Right hindlimb (tissue), 1 donor: ENCODE results near the gene TUSC2.

Source experiments
- DNase-seq: peaks from one replicate; pipeline ENCODE4 v3.0.0-alpha.2; 2018

Gene TUSC2

DNA sequence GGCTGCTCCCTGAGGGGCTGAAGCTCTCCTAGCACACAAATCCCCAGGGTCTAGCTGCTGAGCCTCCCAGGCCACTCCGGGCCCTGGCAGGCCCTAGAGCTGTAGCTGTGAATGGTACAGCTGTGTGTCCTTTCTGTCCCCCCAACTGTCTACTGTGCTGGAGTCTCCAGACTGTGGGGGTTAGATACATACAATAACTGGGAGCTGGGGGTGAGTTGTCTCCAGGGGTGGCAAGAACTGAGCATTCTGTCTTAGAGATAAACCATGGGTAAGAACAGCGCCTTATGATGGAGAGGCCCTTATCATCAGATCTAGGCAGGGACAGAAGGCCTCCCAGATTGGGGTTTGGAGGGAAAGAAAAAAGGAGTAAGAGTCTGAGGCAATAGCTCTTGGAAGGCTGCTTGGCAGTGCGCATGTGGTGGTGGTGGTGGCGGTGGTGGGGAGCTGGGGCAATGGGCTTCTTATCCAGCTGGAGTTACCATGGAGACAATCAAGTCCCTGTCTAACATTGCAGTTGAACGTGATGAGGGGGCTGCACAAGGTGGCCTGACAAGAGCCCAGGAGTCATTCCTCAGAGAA, 26.3 kb upstream of the TUSC2 start:
- DNase-seq, result no peak

DNA sequence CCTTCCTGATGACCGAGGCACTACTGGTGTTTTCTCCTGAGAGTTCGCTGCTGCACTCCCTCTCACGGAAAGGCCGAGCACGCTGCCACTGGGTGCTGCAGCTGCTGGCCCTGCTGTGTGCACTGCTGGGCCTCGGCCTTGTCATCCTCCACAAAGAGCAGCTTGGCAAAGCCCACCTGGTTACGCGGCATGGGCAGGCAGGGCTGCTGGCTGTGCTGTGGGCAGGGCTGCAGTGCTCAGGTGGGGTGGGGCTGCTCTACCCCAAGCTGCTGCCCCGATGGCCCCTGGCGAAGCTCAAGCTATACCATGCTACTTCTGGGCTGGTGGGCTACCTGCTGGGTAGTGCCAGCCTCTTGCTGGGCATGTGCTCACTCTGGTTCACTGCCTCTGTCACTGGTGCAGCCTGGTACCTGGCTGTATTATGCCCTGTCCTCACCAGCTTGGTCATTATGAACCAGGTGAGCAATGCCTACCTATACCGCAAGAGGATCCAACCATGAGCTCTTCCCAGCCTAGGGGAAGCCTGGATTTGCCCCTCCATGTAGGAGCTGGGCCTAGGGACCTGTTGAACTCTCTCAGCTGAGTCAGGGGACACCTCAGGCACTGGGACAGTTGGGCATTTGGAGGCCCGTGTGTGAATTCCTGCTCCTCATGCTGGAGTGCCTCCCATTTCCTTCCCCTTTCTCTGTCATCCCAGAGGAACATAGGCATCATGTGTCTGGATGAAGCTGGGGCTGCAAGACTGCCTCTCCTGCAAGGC, 25.4 kb upstream of the TUSC2 start:
- DNase-seq, result no peak

DNA sequence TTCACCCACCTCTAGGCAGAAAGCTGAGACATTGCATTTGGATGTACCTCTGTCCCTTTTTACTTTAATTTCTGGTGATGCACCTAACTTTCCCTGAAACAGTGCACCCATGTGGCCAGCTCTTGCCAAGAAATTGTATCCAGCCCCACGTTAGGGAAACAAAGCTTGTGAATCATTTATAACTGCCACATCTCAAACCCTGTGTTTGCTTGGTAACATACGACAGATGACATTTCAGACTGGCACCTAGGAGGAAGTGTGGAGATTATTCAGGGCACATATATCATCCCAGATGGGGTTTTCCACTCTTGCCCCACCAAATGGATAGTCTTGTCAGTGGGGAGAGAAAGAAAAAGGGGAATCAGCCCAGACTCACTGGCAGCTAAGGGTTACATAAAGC, 24.8 kb upstream of the TUSC2 start:
- no peak for DNase-seq

DNA sequence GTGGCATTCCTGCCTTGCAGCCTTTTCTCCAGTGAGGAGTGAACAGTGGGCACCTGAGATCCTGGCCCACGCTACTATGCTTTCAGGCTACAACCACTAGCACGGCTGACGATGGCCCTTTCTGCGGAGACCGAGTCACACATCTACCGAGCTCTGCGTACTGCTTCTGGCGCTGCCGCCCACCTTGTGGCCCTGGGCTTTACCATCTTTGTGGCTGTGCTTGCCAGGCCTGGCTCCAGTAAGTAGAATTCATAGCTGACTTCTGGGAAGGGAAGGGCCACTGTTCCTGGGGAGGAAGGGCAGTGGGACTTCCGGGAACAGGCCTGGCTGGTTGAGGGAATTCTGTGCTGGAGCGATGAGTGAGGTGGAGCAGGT, 23.3 kb upstream of the TUSC2 start:
- no peak for DNase-seq

DNA sequence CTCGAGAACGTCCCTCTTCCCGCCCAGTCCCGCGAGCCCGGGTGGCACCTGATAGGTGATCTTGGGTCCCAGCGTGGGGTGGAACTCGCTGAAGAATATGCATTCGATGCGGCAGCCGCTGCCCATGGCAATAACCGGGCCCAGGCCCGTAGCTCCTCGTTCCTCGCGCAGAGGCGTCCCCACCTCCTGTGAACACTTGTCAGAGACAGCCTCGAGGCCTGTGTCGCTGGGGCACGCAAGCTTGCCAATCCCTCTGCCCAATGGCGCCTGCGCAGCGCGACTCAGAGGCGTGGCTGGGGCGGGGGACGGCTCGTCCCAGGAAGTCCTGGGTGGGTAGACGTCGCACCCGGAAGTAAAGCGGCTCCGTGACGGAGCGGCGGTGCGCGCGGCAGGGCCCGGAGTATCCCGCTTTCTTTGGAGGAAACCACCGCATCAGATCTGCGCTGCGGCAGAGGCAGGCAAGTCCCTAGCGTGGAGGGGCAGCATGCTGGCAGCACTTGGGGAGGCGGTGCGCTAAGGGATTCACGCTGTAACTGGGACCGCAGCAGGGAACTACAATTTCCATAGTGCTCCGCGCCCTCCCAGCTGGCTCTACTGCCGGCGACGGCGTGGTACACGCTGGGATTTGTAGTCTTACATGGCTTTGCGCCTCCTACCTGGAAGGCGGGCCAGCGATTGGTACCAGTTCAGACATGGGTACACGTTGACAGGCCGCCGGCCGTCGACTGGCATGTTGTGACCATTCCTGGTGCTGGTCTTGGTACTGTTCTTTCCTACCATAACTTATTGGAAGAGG, 22.7 kb upstream of the TUSC2 start, which contains the start of the genes CYB561D2 and NPRL2:
Gene CYB561D2, plus strand, starts transcription at position 336 of the 796 bp plus-strand sequence. CDS start 572 bp downstream, outside the sequence.
Gene NPRL2, minus strand, starts transcription at position 249 of the 796 bp plus-strand sequence. Its CDS starts 123 bp downstream, at position 126.
- DNase-seq, result peak; percentile 97

DNA sequence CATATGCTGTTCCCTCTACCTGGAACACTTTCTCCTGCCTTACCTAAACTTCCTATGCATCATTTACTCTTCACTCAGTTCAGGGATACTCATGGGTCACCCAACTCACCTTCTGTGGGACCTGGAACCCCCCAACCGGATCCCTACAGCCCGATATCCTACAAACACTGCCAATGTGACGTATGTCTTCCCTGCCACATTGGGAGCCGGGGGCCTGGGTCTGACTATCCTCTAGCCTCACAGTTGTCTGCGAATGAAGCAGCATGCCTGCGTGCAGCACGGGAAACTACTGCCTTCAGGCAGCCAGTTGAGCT, 22.1 kb upstream of the TUSC2 start:
- DNase-seq, result no peak

DNA sequence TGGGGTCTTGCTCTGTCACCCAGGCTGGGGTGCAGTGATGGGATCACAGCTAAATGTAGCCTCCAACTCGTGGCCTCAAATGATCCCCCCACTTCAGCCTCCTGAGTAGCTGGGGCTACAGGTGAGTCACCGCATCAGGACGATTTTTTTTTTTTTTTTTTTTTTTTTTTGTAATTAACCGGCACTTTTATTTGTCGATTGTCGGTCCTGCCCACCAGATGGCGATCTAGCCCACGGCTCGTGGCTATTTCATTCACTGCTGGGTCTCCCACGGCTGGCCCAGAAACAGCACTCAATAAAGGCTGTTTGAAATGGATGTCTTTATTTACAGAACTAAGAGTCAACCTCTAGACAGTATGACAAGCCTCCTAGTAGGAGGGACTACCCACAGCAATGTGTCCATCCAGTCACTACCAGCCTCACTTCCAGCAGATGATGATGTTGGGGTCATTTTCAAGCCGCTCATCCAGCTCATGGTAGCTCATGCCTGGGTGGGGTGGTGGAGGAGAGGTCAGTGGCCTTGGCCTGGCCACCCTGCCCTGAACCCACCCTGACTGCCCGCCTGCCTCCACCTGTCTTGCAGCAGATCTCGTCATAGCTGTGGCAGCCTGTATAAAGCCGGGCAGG, 19.3 kb upstream of the TUSC2 start:
- peak; percentile 78 for DNase-seq

DNA sequence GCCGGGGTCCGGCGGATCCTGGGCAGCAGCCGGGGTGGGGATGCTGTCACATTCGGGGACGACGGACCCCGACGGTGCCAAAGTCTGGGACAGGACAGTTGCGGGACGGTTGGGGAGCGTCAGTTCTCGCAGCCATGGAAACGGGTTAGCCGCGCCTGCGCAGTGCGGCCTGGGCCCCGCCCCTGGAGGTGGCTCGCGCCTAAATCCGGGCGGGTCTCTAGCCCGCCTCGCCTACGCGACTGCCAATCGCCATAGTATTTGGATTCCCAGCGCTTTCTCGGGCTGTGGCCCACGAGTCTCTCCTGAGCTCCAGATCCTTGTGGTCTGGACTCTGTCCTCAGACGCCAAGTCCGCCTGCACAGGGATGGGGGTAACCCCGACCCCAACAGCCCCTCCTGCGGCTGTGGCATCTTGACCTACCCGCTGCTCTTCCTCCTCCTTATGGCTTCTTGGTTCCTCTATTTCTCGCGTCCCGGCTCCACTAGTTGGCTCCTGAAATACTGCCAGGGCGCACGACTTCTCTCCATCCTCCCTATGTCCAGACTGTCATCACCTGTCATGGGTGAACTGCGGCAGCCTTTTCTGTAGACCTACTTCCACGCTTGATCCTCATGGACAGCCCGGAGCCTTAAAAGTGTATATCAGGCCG, 17.7 kb upstream of the TUSC2 start, which contains the start of gene ZMYND10:
Gene ZMYND10, minus strand, starts transcription at position 147 of the 649 bp plus-strand sequence. CDS start 153 bp downstream, outside the sequence.
- DNase-seq, result peak; percentile 71

DNA sequence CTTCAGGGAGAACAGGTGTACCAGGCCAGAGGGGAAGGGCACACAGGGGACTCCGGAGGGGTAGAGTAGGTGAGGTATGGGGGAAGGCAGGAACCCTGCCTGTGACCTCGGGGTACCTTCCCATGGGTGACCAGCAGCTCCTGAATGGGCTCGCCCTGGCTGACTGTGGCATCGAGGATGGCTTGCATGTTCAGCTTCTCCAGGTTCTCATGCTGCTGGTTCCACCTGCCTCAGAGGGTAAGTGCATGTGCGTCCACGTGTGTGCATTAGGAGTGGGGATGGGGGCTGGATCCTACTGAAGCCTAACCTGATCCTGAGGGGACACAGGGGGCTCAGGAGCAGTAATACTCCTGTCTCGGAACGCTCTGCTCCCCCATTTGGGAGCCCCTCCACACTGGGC, 17.0 kb upstream of the TUSC2 start:
- no peak for DNase-seq

DNA sequence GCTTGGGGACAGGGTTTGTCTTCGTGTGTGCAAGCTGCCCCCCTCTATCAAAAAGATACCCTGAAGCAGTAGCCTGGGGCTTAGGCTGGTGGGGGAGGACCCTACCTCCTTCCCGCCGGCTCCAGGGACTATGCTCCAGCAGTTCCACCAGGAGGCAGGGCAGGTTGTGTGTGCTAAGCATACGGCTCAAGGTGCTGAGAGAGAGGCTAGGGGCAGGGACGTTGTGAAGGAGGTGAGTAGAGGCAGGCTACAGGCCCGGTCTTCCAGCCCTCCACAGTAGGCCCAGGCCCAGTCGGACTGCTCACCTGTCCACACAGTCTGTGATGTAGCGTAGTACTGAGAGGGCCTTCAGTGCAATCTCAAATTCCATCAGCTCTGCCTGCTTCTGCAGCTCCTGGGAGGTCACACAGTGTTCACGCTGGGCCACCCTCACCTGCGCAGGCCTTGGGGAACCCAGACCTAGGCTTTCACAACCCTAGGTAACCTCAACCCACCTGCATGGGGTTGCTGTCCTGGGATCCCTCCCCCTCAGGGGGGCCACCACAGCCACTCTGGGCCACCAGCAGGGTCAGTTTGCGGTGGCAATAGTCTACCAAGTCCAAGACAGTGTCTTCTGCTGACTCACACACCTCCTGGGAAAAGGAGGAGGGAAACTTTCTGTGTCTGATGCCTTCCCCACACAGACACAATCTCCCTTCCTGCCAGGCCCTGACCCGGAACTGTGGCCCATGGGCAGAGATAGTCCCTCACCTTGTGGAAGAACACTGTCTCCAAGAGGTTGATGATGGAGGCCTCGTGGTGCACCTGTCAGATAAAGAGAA, 15.0 kb upstream of the TUSC2 start:
- DNase-seq, result no peak

DNA sequence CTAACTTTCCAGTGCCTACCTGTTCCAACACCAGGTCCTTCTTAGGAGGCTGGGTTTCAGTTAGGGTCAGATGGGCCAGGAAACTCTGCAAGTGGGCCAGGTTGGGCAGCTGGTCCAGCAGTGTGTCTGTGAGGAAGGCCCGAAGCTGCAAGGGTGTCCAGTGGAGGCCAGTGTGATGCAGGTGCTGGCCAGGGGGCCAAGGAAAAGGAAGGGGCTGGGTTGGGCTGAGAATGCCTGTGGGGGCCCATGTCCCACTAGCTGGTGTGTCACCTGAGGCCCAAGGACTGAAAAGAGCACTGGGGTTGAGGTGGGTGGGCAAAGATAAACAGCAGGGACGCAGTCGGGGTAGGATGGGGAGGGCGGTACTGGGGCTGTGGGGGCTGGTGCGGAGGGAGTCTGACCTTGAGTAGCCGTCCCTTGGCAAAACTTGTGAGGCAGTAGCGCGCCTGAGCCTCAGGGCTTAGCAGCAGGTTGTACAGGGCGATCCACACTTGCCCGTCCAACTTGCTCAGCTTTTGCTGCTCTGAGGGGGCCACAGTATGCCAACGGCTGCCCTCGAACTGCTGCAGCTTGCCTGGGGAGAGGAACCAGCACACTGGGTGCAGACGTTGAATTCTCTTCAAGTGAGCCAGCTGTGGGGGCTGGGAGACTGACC, 14.1 kb upstream of the TUSC2 start:
- no peak for DNase-seq

DNA sequence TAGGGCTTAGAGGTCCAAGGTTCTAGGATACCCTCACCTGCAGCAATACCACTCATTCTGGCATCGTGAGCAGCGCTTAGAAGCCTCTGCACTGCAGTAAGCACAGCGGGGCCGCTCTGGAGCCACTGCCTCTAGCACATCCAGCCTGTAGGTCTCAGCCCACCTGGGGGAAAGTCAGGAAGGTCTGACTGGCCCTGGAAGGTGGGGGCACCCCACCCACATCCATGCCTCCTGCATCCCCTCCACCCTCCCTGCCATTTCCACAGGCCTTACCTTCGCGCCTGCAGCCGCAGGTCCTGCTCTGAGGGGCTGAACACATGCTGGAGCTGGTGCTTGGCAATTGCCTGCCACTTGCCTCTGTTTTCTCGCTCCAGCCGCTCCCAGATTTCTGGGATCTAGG, 13.5 kb upstream of the TUSC2 start:
- DNase-seq, result no peak

DNA sequence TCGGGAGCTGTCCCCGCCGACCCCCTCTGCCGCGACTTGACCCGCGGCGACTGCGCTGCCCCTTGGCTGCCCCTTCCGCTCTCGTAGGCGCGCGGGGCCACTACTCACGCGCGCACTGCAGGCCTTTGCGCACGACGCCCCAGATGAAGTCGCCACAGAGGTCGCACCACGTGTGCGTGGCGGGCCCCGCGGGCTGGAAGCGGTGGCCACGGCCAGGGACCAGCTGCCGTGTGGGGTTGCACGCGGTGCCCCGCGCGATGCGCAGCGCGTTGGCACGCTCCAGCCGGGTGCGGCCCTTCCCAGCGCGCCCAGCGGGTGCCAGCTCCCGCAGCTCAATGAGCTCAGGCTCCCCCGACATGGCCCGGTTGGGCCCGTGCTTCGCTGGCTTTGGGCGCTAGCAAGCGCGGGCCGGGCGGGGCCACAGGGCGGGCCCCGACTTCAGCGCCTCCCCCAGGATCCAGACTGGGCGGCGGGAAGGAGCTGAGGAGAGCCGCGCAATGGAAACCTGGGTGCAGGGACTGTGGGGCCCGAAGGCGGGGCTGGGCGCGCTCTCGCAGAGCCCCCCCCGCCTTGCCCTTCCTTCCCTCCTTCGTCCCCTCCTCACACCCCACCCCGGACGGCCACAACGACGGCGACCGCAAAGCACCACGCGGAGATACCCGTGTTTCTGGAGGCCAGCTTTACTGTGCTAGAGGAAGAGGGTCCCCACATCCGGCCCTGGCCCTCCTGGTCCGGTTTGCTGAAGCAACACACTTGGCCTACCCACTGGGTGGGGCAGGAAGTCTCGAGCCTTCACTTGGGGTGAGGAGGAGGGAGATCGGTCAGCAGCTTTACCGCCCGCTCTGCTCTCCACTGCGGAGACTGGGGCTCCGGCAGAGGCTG, 12.7 kb upstream of the TUSC2 start, which contains the start of gene RASSF1:
Gene RASSF1, minus strand, starts transcription at position 389 of the 882 bp plus-strand sequence. Its CDS starts 31 bp downstream, at position 358.
- peak; percentile 89 for DNase-seq

DNA sequence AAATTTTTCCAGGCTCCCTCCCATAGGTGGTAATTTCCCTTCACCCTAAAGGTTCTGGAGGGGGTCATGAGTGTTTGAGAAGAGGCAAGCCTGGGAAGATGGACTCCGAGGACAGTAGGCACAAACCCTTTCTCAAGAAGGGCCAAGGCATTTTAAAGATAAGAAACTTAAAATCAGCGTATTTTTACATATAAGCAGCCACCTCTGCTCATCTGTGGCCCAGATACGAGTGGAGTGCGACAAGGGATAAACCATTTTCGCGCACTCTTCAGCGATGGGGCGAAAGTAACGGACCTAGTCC, 12.1 kb upstream of the TUSC2 start:
- no peak for DNase-seq

DNA sequence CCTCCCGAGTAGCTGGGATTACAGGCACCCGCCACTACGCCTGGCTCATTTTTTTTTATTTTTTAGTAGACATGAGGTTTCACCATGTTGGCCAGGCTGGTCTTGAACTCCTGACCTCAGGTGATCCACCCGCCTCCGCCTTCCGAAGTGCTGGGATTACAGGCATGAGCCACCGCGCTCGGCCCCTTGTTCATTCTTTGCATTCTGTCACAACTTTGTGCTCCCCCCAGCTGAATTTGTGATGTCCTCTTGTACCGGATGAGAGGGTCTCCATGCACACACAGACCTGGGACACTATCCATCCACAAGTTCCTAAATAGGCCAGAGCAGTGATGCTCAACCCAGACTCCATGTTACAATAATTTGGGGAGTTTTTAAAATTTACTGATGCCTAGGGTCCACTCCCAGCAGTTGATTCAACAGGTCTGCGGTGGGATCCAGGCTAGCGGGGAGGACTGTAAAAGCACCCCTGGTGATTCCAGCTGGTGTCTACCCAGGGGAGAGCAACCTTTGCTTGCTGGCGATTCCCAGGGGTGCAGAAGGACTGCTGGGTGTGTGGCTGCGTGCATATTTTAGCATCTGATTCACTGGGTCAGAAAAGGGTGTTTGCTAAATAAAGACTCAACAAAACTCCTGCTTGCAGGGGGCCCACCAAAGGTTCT, 11.6 kb upstream of the TUSC2 start:
- no peak for DNase-seq

DNA sequence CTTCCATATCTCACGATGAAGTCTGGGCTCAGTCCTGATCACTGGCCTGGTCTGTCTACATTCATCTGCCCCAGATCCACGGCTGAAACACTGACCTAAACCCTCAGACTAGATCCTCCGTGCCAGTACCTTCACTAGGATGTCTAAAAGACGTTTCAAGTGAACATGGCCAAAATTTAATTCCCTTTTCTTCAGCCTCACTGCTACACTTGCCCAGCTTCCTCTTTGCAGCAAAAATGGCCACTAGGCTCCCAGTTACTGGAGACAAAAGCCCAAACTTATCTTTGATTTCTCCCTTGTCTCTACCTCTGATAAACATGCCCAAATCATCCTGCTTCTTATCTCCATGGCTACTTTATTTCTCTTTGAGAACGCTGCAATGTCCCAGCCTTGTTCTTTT, 10.9 kb upstream of the TUSC2 start:
- no peak for DNase-seq

DNA sequence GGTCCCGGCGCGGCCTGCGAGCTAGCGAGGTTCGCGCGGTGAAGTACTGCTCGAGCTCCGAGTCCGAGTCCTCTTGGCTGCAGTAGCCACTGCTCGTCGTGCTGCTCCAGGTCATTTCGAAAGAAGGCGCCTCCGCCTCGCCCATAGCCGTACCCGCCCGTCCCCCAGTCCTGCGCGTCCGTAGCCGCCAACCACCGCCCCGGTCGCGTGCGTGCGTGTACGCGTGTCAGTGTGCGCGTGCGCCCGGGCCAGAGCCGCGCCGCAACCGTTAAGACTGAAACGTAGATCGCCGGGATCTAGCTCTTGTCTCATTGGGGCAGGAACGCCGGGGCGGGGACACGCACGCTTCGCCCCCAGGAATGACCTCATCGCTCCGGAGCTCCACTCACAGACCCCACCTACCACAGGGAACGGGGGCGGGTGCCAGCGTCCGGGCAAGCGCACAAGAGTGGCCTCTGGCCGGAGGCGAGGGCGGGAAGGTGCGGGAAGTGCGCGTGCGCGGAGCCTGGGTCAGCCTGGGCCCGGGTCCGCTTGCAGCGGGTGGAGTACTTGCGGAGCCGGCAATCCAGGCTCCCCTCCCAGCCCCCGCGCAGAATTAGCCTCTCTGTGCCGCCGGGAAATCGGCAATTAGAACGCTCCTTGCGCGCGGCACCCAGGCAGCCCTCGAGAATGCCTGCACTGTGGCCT, 9.3 kb upstream of the TUSC2 start:
- peak; percentile 100 for DNase-seq

DNA sequence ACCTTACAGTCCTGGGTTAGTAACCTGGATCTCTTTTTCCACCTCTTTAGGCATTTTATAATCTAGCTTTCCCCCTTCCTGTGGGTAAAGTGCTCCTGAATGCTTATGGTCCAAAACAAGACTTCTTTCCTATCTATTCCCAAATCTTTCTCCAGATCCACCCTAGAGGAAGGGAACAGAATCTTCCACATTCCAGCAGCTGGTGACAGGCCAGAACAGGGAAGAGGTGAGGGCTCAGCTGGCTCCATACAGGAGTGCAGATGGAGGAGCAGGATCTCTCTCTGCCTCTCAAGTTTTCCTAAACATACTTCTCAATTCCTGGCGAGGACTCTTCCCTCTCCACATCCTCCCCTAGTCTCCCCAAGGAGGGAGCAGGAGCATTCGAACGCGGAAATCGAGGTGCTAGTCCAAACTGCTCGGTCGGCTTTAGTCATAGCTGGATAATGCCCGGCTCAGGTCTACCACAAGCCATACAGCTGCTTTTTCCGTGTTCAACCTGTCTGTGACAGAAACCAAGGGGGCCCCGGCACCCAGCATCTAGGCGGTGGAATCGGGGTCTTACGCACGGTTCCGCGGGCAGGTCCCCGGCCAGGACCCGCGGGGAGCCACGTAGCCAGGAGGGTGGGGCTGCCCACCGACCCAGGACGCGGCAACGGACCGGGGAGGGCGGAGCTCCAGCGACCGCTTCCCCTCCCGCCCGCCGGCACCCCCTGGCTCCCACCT, 8.6 kb upstream of the TUSC2 start:
- DNase-seq, result no peak
